ENCODE data around the gene EFEMP2.
"Not testable (repeated sequence)": the region's sequence is repeated elsewhere in the genome, so short reads cannot be mapped to it uniquely, and the experiment has no call there.

EFEMP2 gene

GRCh38 chr11:65900125-65900898 is 27.7 kb upstream of the EFEMP2 start, which contains the start of gene FOSL1:
Gene FOSL1 (minus strand): TSS chr11:65900388. CDS start chr11:65900339, 49 bp downstream.
- DNase-seq: peak; percentile 69

DNA sequence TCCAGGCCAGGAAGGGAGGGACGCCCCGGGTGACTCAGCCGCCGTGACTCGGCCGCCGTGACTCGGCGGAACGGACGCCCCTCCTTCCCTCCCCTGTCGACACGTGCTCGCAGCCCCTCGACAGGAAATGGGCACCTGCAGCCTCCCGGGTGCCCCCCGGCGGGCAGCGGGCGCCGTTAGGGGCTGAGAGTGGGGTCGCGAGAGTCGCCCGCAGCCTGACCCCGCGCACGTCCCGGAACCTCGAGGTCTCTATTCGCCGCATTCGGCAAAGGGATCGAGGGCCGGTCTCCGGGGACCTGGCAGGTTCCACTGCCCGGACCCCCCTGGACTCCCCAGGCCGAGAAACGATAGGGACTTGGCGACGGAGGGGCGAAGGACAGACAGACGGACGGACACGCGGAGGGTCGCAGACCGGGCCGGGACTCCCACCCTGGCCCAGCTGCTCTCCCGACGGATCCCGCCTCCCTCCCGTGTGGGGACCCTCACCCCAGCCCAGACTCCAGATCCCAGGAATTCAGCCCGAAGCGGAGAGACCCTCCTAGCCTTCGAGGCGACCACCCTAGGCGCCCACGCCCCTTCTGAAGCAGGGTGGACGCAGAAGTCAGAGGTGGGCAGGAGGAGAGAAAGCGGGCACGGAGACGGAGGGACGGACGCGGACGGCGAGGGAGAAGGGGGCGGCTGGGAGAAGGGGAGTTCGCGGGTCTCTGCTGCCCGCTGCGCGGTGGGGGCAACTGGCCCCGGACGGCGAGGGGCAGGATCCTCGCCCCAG is 26.9 kb upstream of the EFEMP2 start:
- DNase-seq: no peak

GRCh38 chr11:65898656-65899355 is 26.2 kb upstream of the EFEMP2 start:
- no peak for DNase-seq

DNA sequence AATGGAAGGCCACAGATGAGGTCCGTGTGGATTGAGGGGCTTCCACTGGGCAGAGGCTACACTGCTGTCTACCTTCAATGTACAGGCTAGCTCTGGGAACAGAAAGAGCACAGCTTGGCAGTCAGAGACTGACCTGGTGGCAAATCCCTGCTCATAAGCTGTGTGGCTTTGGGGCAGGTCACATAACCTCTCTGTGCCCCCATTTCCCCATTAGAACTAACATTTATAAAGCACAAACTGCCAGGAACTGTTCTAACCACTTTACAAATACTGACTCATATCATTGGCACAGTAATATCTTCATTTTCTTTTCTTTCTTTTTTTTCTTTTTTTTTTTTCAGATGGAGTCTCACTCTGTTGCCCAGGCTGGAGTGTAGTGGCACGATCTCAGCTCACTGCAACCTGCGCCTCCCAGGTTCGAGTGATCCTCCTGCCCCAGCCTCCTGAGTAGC is 24.4 kb upstream of the EFEMP2 start:
- DNase-seq: no peak

GRCh38 chr11:65896034-65896999 is 23.7 kb upstream of the EFEMP2 start:
- DNase-seq: no peak

DNA sequence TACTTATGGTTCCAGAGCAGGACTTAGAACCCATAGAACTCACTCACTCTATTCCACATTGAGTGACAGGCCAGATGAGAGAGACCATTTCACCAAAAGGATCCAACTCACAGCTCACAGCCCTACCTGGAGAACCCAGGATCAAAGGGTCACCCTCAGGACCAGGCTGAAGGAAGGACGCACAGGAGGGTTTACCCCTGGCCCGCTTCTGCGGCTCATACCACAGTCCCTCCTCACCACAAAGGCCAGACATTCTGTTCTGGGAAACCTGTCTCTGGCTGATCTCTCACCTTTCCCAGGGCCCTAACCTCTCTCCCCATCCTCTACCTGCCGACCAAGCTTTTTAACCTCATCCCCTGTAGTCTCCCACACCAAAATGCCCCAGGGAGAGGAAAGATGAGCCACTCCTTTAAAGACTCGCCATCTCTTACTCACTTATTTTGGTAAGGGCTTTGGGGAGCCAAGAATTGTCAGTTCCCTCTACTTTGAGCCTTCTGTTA is 22.9 kb upstream of the EFEMP2 start:
- DNase-seq: no peak

- no peak for DNase-seq
Measured at GRCh38 chr11:65894034-65894591, 21.5 kb upstream of the EFEMP2 start.

DNA sequence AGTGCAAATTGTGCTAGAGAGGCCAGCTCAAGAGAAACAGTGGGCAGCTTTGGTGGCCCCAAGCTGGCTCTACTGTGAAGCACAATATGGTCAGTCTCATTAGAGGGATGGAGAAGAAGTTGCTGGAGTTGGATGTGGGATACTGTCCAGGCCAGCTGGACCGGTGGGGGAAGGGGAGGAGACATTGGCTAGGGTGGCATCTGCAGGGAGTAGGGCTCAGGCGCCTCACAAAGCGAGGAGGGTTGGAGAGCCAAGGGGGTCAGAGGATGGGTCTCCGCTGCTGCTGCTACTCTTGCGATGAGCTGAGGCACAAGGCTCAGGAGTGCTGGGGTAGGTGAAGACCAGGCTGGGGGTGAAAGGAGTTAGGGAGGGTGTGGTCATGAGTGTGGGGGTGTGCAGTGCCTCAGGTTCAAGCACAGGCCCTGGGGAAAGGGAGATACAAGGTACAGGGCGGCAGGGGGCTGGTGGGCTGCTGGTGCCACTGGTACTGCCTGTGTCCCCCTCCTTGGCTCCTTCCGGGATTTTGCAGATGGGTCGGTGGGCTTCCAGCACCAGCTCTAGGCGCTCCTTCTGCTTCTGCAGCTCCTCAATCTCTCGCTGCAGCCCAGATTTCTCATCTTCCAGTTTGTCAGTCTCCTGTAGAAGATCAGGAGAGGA is 20.2 kb upstream of the EFEMP2 start:
- DNase-seq: no peak

DNA sequence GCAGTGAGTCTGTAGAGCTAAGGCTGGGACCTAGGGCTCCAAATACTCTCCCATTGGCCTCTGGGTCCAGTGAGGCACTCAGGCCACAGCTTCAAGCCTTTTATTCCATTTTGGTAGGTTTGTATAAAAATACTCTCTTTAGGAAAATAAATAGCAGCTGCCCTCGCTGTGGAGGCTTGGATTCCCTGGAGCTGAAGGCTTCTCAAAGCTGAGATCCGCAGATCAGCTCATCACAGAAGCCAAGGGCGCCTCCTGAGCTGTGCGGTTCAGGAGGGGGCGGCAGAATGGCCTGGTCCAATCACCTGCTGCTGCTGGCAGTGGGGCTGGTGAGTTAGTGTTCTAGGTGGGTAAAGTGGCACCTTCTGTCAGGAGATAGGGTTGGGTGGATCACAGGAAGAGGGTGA is 19.5 kb upstream of the EFEMP2 start:
- DNase-seq: not testable (repeated sequence)

DNA sequence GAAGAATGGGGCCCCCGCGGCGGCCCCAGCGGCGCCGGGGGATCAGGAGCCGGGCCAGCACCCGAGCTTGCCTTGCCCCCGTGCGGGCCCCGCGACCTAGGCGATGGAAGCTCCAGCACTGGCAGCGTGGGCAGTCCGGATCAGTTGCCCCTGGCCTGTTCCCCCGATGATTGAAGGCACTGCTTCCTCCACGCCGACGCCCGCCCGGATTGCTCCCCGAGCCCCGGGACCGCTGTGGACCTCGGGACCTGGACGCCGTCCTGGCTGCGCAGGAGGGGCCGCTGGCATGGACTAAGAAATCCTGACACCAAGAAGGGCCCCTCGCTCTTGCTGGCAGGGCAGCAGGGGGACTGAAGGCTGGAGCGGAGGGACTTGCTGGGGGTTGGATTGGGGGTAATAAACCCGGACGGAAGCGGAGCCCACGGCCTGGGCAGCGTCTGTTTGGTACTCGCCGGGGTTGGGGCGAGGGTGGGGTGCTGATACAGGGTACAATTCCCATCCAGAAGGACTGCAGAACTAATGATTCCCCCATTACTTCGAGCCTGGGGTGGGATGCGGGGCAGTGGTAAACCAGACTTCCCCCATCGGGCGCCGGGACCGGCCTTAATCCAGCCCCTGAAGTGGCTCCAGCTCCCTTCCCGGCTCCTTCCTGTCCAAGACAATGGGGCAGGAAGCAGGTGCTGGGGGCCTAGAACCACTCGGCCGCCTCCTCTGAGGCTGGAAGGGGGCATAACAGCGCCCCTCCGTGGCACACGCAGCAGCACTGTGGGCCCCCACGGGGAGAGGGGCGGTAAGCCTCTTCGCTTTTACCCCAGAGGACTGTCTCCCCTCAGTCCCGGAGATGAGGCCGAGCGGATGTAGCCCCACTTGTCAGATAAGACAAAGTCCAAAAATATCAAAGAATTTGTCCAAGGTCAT is 18.9 kb upstream of the EFEMP2 start:
- no peak for DNase-seq

DNA sequence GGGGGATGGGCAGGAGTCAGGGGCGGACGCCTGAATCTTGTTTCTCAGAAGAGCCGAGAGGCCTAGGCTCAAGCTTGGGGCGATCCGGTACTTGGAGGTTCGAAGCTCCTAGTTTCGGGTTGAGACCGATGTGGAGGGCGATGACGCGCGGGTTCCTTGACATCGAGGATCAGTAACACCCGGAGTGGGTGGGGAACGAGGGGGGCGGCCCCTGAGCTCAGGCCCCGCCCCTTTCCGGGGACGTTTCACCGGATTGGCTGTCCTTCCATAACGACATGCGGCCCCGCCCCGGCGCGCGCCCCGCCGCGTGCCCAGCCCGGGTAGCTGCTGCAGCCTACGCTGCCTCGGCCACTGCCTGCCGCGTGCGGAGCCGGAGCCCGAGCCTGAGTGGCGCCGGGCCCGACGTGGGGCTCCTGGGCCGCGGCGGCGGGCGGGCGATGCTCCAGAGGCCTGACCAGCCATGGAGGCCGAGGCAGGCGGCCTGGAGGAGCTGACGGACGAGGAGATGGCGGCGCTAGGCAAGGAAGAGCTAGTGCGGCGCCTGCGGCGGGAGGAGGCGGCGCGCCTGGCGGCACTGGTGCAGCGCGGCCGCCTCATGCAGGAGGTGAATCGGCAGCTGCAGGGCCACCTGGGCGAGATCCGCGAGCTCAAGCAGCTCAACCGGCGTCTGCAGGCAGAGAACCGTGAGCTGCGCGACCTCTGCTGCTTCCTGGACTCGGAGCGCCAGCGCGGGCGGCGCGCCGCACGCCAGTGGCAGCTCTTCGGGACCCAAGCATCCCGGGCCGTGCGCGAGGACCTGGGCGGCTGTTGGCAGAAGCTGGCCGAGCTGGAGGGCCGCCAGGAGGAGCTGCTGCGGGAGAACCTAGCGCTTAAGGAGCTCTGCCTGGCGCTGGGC is 18.0 kb upstream of the EFEMP2 start, which contains the start of gene CCDC85B:
CCDC85B (plus strand) TSS at position 350 of the 895 bp plus-strand sequence; CDS start at position 461, 111 bp downstream.
- DNase-seq: peak; percentile 92

- DNase-seq: peak; percentile 94
Measured at GRCh38 chr11:65888163-65888814, 15.7 kb upstream of the EFEMP2 start, which contains the start of gene FIBP. Gene FIBP (minus strand): TSS chr11:65888471. CDS start chr11:65888418, 53 bp downstream.

- DNase-seq: no peak
Measured at GRCh38 chr11:65887723-65888162, 15.1 kb upstream of the EFEMP2 start.

DNA sequence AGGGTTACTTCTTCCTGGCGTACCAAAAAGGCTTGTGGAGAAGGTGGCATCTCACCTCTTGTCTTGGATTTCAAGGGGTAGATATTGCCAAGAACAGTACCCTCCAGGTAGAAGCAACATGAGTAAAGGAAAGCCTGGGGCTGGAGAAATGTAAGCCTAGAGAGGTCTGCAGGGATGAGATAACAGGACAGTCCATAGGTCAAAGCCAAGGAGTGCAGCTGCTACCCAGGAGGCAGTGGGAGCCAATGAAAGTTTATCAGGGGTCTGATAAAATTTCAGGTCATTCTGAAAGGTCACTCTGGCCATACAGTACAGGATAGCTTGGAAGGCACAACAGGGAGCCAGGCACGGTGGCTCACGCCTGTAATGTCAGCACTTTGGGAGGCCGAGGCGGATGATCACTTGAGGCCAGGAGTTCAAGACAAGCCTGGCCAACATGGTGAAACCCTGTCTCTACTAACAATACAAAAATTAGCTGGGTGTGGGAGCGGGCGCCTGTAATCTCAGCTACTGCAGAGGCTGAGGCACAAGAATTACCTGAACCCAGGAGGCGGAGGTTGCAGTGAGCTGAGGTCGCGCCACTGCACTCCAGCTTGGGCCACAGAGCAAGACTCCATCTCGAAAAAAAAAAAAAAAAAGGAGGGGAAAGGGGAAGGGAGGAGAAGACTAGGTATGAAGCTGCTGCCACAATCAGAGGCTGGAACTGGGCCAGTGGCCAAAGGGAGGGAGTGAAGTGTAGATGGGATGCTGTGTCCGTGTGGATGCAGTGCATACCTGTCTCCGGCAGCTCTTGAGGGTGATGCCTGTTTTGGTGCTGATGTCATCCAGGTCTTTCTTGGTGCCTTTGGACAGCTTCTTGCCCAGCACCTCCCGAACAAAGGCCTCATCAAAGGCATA is 14.5 kb upstream of the EFEMP2 start:
- no peak for DNase-seq

- no peak for DNase-seq
Measured at GRCh38 chr11:65885808-65886536, 13.4 kb upstream of the EFEMP2 start.

- DNase-seq: no peak
Measured at GRCh38 chr11:65885231-65885630, 12.6 kb upstream of the EFEMP2 start.
